ENCODE measurements around the gene OTOF.
A peak's percentile ranks its signal among the peaks of the same experiment; 100 is the strongest.

The OTOF gene

DNA sequence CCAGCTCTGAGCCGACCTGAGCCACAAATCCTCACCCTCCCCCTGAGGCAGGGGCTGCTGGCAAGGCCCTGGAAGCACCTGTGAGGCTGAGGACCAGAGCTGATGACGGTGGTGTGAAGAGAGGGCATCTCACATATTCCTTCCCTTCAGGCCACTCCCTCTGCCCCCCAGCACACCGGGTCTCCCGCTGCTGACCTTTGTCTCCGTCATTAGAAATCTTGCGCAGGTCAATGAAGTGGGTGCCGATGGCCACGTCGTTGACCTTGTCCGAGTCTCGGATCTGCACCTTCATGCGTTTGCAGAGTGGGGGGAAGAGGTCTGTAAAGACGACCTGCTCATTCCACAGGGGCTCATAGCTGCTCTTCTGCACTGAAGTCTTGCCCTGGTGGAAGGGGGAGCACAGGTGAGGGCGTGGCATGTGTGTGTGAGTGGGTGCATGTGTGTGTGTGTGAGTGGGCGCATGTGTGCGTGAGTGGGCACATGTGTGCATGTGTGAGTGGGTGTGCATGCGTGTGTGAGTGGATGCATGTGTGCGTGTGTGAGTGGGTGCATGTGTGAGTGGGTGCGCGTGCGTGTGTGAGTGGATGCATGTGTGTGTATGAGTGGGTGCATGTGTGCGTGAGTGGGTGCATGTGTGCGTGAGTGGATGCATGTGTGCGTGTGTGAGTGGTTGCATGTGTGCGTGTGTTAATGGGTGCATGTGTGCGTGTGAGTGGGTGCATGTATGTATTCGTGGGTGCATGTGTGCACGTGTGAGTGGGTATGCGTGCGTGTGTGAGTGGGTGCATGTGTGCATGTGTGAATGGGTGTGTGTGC is 4.5 kb upstream of the OTOF start:
- peak overlapping the region in 2 of 3 experiments; percentile 10 to 73 for H3K27ac Mint-ChIP-seq
- H3K4me1 Mint-ChIP-seq: peaks cover 43% of the 10 kb centered on the region
- peak overlapping the region in 2 of 3 experiments; percentile 1 to 21 for H3K4me3 Mint-ChIP-seq
- H3K27me3 Mint-ChIP-seq (ENCODE audit: low read depth): peaks cover 10% of the 10 kb centered on the region
- H3K9me3 Mint-ChIP-seq: no peaks in the 10 kb centered on the region
- no peak for TF ChIP-seq CTCF (IDR thresholded peaks at IDR 0.05; ENCODE audit: unreplicated experiment in 3 of 3)
- no peaks in the 10 kb centered on the region for H3K36me3 Mint-ChIP-seq (ENCODE audit: low read depth)

DNA sequence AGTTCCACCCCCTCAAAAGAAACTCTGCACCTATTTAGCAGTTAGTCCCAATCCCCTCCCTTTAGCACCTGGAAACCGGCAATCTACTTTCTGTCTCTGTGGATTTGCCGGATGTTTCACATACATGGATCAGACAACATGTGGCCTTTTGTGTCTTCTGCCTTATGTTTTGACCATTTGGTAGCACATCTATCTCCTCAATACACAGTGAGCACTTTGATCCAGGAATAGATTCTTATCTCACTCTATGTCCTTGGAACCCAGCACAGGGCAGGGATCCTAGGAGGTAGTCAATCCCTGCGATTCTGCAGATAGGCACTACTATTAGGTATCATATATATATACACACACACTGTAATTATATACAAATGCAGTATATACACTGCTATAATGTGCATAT is 3.8 kb upstream of the OTOF start:
- Mint-ChIP-seq H3K36me3 (ENCODE audit: low read depth) (no peaks in the 10 kb centered on the region), H3K27me3 (ENCODE audit: low read depth) (peaks cover 7% of the 10 kb centered on the region), H3K9me3 (no peaks in the 10 kb centered on the region), H3K4me1 (peaks cover 43% of the 10 kb centered on the region), H3K4me3 (no peak overlapping the region), H3K27ac (peak overlapping the region in 2 of 3 experiments; percentile 8 to 33)
- TF ChIP-seq CTCF (IDR thresholded peaks at IDR 0.05; ENCODE audit: unreplicated experiment in 3 of 3): no peak

GRCh38 chr2:26480566-26481423 is 2.9 kb upstream of the OTOF start:
- no peak for TF ChIP-seq CTCF (IDR thresholded peaks at IDR 0.05; ENCODE audit: unreplicated experiment in 3 of 3)
- peak overlapping the region in 1 of 3 experiments; percentile 33 for H3K27ac Mint-ChIP-seq
- H3K36me3 Mint-ChIP-seq (ENCODE audit: low read depth): no peaks in the 10 kb centered on the region
- H3K4me1 Mint-ChIP-seq: peaks cover 43% of the 10 kb centered on the region
- H3K27me3 Mint-ChIP-seq (ENCODE audit: low read depth): peaks cover under 1% of the 10 kb centered on the region
- H3K9me3 Mint-ChIP-seq: no peaks in the 10 kb centered on the region
- no peak overlapping the region for H3K4me3 Mint-ChIP-seq

DNA sequence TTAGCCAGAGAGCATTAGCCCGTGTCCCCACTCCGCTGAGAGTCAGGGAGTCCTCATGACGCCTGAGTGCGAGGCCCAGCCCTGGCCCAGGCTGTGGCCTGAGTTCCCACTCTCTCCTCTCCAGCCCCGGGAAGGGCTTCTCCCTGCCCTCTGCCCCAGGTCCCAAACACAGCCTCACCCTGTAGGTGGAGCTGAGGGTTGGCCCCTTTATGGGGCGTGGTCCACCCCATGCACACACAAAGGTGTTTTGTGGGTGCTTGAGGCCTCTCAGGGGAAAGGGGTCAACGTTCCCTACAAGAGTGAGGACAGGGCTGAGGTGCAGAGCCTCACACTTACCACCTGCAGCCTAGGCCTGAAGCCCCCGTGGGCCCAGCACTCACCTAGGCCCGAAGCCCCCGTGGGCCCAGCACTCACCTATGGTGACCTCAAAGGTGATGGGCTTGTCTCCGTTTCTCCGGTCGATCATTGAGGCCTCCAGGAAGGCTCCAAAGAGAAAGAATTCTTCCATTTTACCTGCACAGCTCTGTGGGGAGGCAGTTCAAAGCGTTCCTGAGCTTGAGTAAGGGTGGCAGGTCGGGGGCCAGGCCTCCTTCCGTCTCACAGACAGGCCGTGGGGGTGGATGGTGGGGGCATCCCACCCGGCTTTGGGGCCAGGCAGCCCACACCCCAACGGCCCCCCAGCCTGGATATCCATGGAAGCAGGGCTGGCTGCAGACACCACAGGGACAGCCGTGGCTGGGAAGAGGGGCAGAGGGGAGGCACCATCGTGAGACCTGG is 2.1 kb upstream of the OTOF start:
- no peaks in the 10 kb centered on the region for H3K27me3 Mint-ChIP-seq (ENCODE audit: low read depth)
- no peaks in the 10 kb centered on the region for H3K36me3 Mint-ChIP-seq (ENCODE audit: low read depth)
- H3K9me3 Mint-ChIP-seq: no peaks in the 10 kb centered on the region
- H3K4me3 Mint-ChIP-seq: no peak overlapping the region
- TF ChIP-seq CTCF (IDR thresholded peaks at IDR 0.05; ENCODE audit: unreplicated experiment in 3 of 3): no peak
- no peak overlapping the region for H3K27ac Mint-ChIP-seq
- peaks cover 39% of the 10 kb centered on the region for H3K4me1 Mint-ChIP-seq

DNA sequence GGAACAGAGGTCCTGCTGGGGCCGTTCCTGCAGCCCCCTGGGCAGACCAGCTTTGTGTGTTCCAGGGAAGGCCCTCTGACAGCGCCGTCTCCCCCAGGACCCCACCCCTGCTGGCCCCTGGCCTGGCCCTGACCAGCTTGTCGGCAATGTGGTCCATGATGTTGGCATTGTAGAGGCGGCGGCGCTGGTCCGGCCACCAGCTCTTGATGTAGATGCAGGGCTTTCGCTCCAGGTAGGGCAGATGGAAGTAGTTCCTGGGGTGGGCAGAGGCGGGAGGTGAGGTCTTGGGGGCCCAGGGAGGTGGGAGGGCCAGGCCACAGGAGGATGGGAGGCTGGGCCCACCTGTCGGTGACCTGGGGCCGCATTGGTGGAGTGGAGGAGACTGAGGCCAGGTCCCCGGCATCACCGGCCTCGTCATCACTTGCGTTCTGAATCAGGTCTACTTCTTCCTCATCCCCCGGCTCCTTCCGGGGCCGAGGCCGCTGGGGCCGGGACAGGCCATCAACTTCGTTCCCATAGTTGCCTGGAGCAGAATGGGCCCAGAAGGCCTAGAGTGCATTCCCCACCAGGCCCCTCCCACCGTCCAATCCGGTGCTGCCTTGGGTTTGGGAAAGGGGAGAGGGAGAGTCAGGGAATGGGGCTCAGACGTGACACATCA is 1.3 kb upstream of the OTOF start:
- H3K36me3 Mint-ChIP-seq (ENCODE audit: low read depth): no peaks in the 10 kb centered on the region

More for the DNA sequence above, 1.3 kb upstream of the OTOF start:
- H3K9me3 Mint-ChIP-seq: no peaks in the 10 kb centered on the region
- H3K4me1 Mint-ChIP-seq: peaks cover 38% of the 10 kb centered on the region
- no peak for TF ChIP-seq CTCF (IDR thresholded peaks at IDR 0.05; ENCODE audit: unreplicated experiment in 3 of 3)
- no peak overlapping the region for H3K4me3 Mint-ChIP-seq
- H3K27me3 Mint-ChIP-seq (ENCODE audit: low read depth): no peaks in the 10 kb centered on the region
- no peak overlapping the region for H3K27ac Mint-ChIP-seq
